ENCODE measurements around the gene BCAP31. TPM values are rescaled to one million over a fixed set of nuclear protein-coding genes. Genes with fewer than 3 reads are reported as not detected.

BCAP31 gene
- total and polyA plus RNA-seq, 10 donors = 77.3 to 173 (median 134) TPM

Small RNAs within 50 kb of the gene (small RNA-seq; reads per million reads assigned to genes)
- 0 reads per million in 4 donors for gene RN7SL687P

Other genes with a start within 250 kb of the BCAP31 start
- gene BGN, start 229.4 kb downstream of the BCAP31 start, total RNA-seq = 100 to 1,000 TPM; 180 to 370 (median 268) TPM
- 100 to 1,000 TPM in 1 of 3 donors, 10 to 100 TPM in 2; 37.1 to 109 (median 40.1) TPM for gene BGN, start 229.4 kb downstream of the BCAP31 start, polyA plus RNA-seq
- under 1 TPM in 2 of 7 donors, not detected in 5; 0.07 to 0.13 TPM for gene ATP2B3, start 206.7 kb downstream of the BCAP31 start, total RNA-seq
- not detected for gene ATP2B3, start 206.7 kb downstream of the BCAP31 start, polyA plus RNA-seq
- gene CCNQ, start 125.2 kb downstream of the BCAP31 start, total RNA-seq = 10 to 100 TPM; 17.5 to 32.0 (median 21.7) TPM
- gene CCNQ, start 125.2 kb downstream of the BCAP31 start, polyA plus RNA-seq = 10 to 100 TPM; 58.6 to 67.3 (median 59.6) TPM
- gene DUSP9, start 77.2 kb downstream of the BCAP31 start, total RNA-seq = under 1 TPM in 1 of 7 donors, not detected in 6; 0.17 TPM
- gene DUSP9, start 77.2 kb downstream of the BCAP31 start, polyA plus RNA-seq = under 1 TPM in 1 of 3 donors, not detected in 2; 0.09 TPM
- gene PNCK, start 50.6 kb downstream of the BCAP31 start, total RNA-seq = 1 to 10 TPM in 2 of 7 donors, under 1 TPM in 1, not detected in 4; 0.73 to 1.2 (median 1.0) TPM
- under 1 TPM; 0.18 to 0.35 (median 0.22) TPM for gene PNCK, start 50.6 kb downstream of the BCAP31 start, polyA plus RNA-seq
- gene SLC6A8, start 36.5 kb downstream of the BCAP31 start, total RNA-seq = 10 to 100 TPM in 5 of 7 donors, 1 to 10 TPM in 2; 6.7 to 72.9 (median 14.7) TPM
- gene SLC6A8, start 36.5 kb downstream of the BCAP31 start, polyA plus RNA-seq = 1 to 10 TPM; 3.2 to 5.3 (median 3.2) TPM
- gene ABCD1, start 469 bp upstream of the BCAP31 start, total RNA-seq = 10 to 100 TPM; 14.9 to 28.1 (median 23.2) TPM
- 1 to 10 TPM; 5.1 to 9.7 (median 6.9) TPM for gene ABCD1, start 469 bp upstream of the BCAP31 start, polyA plus RNA-seq
- 1 to 10 TPM in 6 of 7 donors, under 1 TPM in 1; 0.68 to 2.8 (median 1.7) TPM for gene PLXNB3, start 39.9 kb upstream of the BCAP31 start, total RNA-seq
- 1 to 10 TPM in 1 of 3 donors, under 1 TPM in 2; 0.48 to 1.5 (median 0.49) TPM for gene PLXNB3, start 39.9 kb upstream of the BCAP31 start, polyA plus RNA-seq
- gene SRPK3, start 56.7 kb upstream of the BCAP31 start, total RNA-seq = not detected
- gene SRPK3, start 56.7 kb upstream of the BCAP31 start, polyA plus RNA-seq = under 1 TPM; 0.03 to 0.26 (median 0.07) TPM
- 10 to 100 TPM; 51.8 to 92.7 (median 68.7) TPM for gene IDH3G, start 70.0 kb upstream of the BCAP31 start, total RNA-seq
- gene IDH3G, start 70.0 kb upstream of the BCAP31 start, polyA plus RNA-seq = 10 to 100 TPM; 32.7 to 47.0 (median 41.3) TPM
- 100 to 1,000 TPM; 144 to 307 (median 217) TPM for gene SSR4, start 70.3 kb upstream of the BCAP31 start, total RNA-seq
- 100 to 1,000 TPM; 357 to 488 (median 359) TPM for gene SSR4, start 70.3 kb upstream of the BCAP31 start, polyA plus RNA-seq
- 10 to 100 TPM in 5 of 7 donors, 1 to 10 TPM in 2; 6.4 to 15.4 (median 10.7) TPM for gene PDZD4, start 106.2 kb upstream of the BCAP31 start, total RNA-seq
- 10 to 100 TPM in 1 of 3 donors, 1 to 10 TPM in 2; 3.7 to 21.8 (median 9.4) TPM for gene PDZD4, start 106.2 kb upstream of the BCAP31 start, polyA plus RNA-seq
- gene L1CAM, start 161.8 kb upstream of the BCAP31 start, total RNA-seq = 1 to 10 TPM; 1.2 to 5.1 (median 2.2) TPM
- 1 to 10 TPM; 1.6 to 3.4 (median 3.2) TPM for gene L1CAM, start 161.8 kb upstream of the BCAP31 start, polyA plus RNA-seq
- gene AVPR2, start 180.3 kb upstream of the BCAP31 start, total RNA-seq = under 1 TPM in 1 of 7 donors, not detected in 6; 0.52 TPM
- gene AVPR2, start 180.3 kb upstream of the BCAP31 start, polyA plus RNA-seq = under 1 TPM; 0.22 to 0.77 (median 0.26) TPM
- 100 to 1,000 TPM; 176 to 317 (median 236) TPM for gene ARHGAP4, start 201.9 kb upstream of the BCAP31 start, total RNA-seq
- 100 to 1,000 TPM; 297 to 713 (median 635) TPM for gene ARHGAP4, start 201.9 kb upstream of the BCAP31 start, polyA plus RNA-seq
- gene NAA10, start 210.7 kb upstream of the BCAP31 start, total RNA-seq = 10 to 100 TPM; 56.4 to 89.1 (median 85.5) TPM
- gene NAA10, start 210.7 kb upstream of the BCAP31 start, polyA plus RNA-seq = 100 to 1,000 TPM; 123 to 174 (median 168) TPM
- gene RENBP, start 220.3 kb upstream of the BCAP31 start, total RNA-seq = 100 to 1,000 TPM in 1 of 7 donors, 10 to 100 TPM in 6; 42.0 to 105 (median 63.6) TPM
- 10 to 100 TPM; 44.3 to 91.3 (median 47.9) TPM for gene RENBP, start 220.3 kb upstream of the BCAP31 start, polyA plus RNA-seq
- 10 to 100 TPM; 50.6 to 86.5 (median 62.1) TPM for gene HCFC1, start 247.4 kb upstream of the BCAP31 start, total RNA-seq
- gene HCFC1, start 247.4 kb upstream of the BCAP31 start, polyA plus RNA-seq = 10 to 100 TPM in 2 of 3 donors, 1 to 10 TPM in 1; 9.5 to 22.7 (median 11.4) TPM
- 10 to 100 TPM in 1 of 7 donors, 1 to 10 TPM in 6; 2.0 to 12.2 (median 6.2) TPM for gene TMEM187, start 248.4 kb upstream of the BCAP31 start, total RNA-seq
- gene TMEM187, start 248.4 kb upstream of the BCAP31 start, polyA plus RNA-seq = 1 to 10 TPM; 3.3 to 7.4 (median 4.9) TPM